ENCODE measurements around the gene PTAFR.
A peak's percentile ranks its signal among the peaks of the same experiment; 100 is the strongest.
"Not testable (repeated sequence)": the region's sequence is repeated elsewhere in the genome, so short reads cannot be mapped to it uniquely, and the experiment has no call there.

PTAFR gene

DNA sequence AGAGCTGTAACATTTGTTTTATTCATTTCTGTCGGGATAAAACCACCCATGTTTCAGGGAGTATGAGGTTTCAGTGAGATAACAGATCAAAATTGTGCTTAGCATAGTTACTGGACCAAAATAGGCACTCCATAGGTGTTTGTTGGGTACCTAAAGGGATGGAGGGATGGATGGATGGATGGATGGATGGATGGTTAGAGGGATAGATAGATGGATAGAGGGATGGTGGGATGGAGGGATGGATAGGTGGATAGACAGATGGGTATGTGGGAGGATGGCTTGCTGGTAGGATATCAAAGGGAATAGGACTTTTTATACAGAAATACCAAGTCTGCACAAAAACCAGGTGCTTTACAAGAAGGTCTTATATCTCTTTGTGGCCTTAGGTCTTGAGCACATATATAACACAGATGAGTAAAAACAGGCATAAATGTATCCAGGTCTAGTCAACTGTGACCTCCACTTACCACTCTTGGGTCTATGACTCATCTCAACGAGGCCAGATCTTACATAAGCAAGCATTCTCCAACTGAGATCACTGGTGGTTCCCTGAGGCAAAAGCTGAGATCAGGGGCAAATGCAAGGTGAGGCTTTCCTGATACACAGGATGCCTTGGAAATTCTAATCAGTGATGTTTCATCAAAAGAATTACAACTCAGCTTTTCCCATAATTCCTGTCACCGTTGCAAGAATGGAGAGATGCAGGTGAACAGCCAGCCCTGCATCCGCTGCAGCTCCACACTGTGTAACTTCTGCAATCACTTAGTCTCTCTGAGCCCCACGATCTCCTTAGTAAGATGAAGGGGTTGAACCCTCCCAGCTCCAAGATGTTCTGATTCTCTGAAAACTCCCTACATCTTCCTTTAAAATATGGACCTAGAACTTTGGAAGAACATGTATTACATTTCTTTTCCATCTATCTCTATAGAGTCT is 32.0 kb downstream of the PTAFR start:
- TF ChIP-seq, protein P1, sequence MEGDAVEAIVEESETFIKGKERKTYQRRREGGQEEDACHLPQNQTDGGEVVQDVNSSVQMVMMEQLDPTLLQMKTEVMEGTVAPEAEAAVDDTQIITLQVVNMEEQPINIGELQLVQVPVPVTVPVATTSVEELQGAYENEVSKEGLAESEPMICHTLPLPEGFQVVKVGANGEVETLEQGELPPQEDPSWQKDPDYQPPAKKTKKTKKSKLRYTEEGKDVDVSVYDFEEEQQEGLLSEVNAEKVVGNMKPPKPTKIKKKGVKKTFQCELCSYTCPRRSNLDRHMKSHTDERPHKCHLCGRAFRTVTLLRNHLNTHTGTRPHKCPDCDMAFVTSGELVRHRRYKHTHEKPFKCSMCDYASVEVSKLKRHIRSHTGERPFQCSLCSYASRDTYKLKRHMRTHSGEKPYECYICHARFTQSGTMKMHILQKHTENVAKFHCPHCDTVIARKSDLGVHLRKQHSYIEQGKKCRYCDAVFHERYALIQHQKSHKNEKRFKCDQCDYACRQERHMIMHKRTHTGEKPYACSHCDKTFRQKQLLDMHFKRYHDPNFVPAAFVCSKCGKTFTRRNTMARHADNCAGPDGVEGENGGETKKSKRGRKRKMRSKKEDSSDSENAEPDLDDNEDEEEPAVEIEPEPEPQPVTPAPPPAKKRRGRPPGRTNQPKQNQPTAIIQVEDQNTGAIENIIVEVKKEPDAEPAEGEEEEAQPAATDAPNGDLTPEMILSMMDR (IDR thresholded peaks at IDR 0.05; ENCODE audit: control extremely low read depth, extremely low read depth, low read depth, missing control alignments): no peak
- DNase-seq (ENCODE audit: extremely low spot score): peak; percentile 82
- ChIA-PET POLR2A (interaction anchor here (0.5 kb wide), 1 partner anchor 28 kb away, joined by 3 read pairs; no protein-coding TSS in a partner anchor), CTCF (interaction anchor here (1.0 to 2.2 kb wide), 6 partner anchors 10 to 64 kb away, joined by 3 to 9 read pairs (median 5); no protein-coding TSS in a partner anchor)

DNA sequence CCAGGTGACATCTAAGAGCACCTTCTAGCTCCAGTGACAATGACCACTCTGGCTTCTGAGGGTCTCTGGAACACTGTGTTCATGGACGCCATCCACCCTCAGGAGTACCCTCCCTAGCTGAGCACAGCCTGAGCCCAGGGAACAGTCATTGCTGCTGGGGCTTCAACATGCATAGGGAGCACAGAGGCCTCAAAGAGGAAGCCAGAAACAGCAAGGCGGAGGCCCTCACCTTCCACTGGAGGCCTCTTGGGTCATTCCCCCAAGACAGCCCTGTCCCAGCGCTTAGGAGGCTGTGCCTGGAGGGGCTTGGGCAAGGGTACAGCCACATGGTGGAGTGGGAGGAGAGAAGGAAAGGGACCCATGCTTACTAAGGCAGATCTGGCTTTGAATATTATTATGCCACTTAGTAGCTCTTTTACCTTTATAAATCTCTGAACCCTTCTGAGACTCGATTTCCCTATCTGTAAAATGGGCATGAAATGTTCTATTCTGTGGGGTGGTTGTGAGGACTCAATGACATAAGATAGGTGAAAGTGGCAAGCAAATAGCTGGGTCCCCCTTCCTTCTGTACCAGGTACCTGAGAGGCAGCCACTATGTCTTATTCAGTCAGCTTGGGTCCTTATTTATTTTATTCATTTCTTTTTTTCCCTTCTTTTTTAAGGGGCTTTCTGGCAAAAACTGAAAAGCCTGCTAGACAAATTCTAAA is 32.8 kb downstream of the PTAFR start:
- ChIA-PET CTCF (interaction anchor here (1.0 to 2.2 kb wide), 6 partner anchors 11 to 65 kb away, joined by 3 to 8 read pairs (median 5); no protein-coding TSS in a partner anchor), POLR2A (interaction anchor here (0.6 kb wide), 1 partner anchor 32 kb away, joined by 4 read pairs; no protein-coding TSS in a partner anchor)
- DNase-seq (ENCODE audit: extremely low spot score): no peak
- TF ChIP-seq, protein P1 (IDR thresholded peaks at IDR 0.05; ENCODE audit: control extremely low read depth, extremely low read depth, low read depth, missing control alignments): no peak

DNA sequence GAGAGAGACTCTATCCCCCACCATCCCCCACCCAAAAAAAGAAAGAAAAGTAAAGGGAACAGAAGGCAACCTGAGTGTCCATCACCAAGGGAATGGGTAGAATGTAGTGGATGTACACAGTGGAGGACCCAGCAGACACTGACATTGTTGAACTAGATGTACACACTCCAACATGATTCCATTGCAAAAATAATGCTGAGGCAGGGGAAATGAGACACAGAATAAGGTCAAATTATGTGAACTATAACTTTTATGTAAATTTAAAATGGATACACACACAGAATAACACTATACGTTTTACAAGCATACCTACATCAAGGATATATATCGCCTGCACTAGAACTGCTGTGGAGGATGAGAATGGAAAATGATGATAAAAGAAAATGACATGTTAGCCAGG is 34.8 kb downstream of the PTAFR start:
- TF ChIP-seq, protein P1 (IDR thresholded peaks at IDR 0.05; ENCODE audit: control extremely low read depth, extremely low read depth, low read depth, missing control alignments): no peak
- ChIA-PET CTCF (no interaction called here), POLR2A (no interaction called here)
- DNase-seq (ENCODE audit: extremely low spot score): no peak

DNA sequence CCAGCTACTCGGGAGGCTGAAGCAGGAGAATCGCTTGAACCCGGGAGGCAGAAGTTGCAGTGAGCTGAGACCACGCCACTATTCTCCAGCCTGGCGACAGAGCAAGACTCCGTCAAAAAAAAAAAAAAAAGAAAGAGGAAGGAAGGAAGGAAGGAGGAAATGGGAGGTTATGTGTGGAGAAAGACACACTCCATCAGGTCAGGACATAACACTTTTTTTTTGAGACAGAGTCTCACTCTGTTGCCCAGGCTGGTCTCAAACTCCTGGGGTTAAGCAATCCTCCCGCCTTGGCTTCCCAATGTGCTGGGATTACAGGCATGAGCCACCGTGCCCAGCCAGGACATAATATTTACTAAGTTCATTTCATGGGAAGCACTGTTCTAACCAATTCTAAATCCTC is 36.6 kb downstream of the PTAFR start:
- POLR2A ChIA-PET: not testable (repeated sequence)

DNA sequence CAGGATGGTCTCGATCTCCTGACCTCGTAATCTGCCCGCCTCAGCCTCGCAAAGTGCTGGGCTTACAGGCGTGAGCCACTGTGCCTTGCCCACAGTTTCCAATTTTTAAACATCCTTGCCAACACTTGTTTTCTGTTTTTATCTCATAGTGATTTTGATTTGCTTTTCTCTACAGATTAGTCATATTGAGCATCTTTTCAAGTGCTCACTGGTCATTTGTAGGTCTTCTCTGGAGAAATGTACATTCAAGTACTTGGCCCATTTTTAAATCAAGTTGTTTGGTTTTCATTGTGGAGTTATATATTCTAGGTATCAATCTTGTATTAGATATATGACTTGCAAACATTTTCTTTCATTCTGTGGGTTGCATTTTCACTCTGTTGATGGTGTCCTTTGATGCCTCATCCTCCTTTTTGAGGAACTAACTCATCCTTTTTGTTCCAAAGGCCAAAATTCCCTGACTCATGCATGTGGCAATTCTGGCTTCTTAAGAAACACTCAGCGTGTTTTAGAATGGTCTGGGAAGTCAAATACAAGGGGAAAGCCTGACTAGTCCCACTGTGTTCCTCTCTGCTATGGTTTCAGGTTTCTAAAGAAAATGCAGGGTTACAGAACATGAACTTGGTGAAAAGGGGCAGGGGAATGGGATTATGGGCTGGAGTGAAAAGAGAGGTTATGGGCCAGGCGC is 37.3 kb downstream of the PTAFR start:
- ChIA-PET POLR2A (no interaction called here), CTCF (interaction anchor here (1.7 kb wide), 1 partner anchor 48 kb away, joined by 7 read pairs; no protein-coding TSS in a partner anchor)
- no peak for DNase-seq (ENCODE audit: extremely low spot score)
- TF ChIP-seq, protein P1 (IDR thresholded peaks at IDR 0.05; ENCODE audit: control extremely low read depth, extremely low read depth, low read depth, missing control alignments): no peak

More for the DNA sequence above, 36.6 kb downstream of the PTAFR start:
- DNase-seq (ENCODE audit: extremely low spot score); CTCF ChIA-PET: not testable (repeated sequence)

DNA sequence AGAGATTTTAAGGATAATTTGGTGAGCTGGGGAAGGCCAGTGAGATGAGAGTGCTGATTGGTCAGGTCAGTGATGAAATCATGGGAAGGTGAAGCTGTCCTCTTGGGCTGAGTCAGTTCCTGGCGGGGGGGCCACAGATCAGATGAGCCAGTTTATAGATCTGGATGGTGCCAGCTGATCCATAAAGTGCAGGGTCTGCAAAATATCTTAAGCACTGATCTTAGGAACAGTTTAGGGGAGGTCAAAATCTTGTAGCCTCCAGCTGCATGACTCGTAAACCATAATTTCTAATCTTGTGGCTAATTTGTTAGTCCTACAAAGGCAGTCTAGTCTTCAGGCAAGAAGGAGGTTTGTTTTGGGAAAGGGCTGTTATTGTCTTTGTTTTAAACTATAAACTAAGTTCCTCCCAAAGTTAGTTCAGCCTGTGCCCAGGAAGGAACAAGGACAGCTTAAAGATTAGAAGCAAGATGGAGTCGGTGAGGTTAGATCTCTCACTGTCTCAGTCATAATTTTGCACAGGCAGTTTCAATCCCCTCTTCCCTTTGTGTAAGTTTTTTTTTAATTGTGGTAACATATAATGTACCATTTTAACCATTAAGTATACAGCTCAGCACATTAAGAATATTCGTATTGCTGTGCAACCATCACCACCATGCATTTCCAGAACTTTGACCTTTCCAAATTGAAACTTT is 39.4 kb downstream of the PTAFR start:
- POLR2A ChIA-PET: no interaction called here
- no peak for DNase-seq (ENCODE audit: extremely low spot score)
- CTCF ChIA-PET: interaction anchor here (0.7 to 3.6 kb wide), 7 partner anchors 11 to 72 kb away, joined by 3 to 16 read pairs (median 4); no protein-coding TSS in a partner anchor
- TF ChIP-seq, protein P1 (IDR thresholded peaks at IDR 0.05; ENCODE audit: control extremely low read depth, extremely low read depth, low read depth, missing control alignments): no peak
